Lower leg skin (tissue), 4 donors: ENCODE measurements around the gene HMGA1. TPM values are rescaled to one million over a fixed set of nuclear protein-coding genes. Genes with fewer than 3 reads are reported as not detected.

Source experiments
- DNase-seq, 2 donors: peaks; one replicate each; pipeline ENCODE4 v3.0.0-alpha.2; 2019; ENCODE audit warnings: low spot score in 2 of 2
- H3K4me3 ChIP-seq: fragments of 200-600 bp; sonication (generic); 2 replicates; pipeline ENCODE4 v1.5.1; 2017; ENCODE audit warnings: mild to moderate bottlenecking, low read depth; ENCODE audit not compliant: poor library complexity, severe bottlenecking
- CTCF ChIP-seq, 3 donors: fragments of 450-650 bp; IDR thresholded peaks; one replicate each; pipeline ENCODE4 v1.5.1; 2016; ENCODE audit warnings: antibody characterized with exemption in 3 of 3, mild to moderate bottlenecking in 3 of 3, moderate library complexity in 2 of 3
- POLR2A ChIP-seq, 2 donors: fragments of 450-650 bp; IDR thresholded peaks; one replicate each; pipeline ENCODE4 v1.6.1; 2016 to 2017; ENCODE audit warnings: antibody characterized with exemption in 2 of 2, mild to moderate bottlenecking in 1 of 2, moderate library complexity in 1 of 2
- WGBS, 2 donors: methylation state at CpG; one replicate each; pipeline ENCODE4 v1.1.5; 2018; 5-methylcytosine and 5-hydroxymethylcytosine counted together
- intact Hi-C: fragments of 100-400 bp; cut with DNase I; formaldehyde crosslinking; loops from one replicate; pipeline ENCODE4 v1.15.0; 2023; ENCODE audit warnings: low total_unique reads
- total RNA-seq, 4 donors: library from RNA; depleted of rRNA; stranded (reverse); fragments of >200 nt; gene quantifications; one replicate each; pipeline ENCODE4 v1.1.0, GENCODE V29; 2016

HMGA1 gene
- total RNA-seq, 4 donors from 2014 or later: 134 to 188 (median 167) TPM

- intact Hi-C loops: no loop called here
- 11 to 22% methylated on average over 34 to 46 of the region's 75 CpGs for WGBS, 2 donors
- peak overlapping the region; percentile 46 for H3K4me3 ChIP-seq
Measured at GRCh38 chr6:34235307-34236130, 1.2 kb upstream of the HMGA1 start.

GRCh38 chr6:34236131-34236442, 586 bp upstream of the HMGA1 start:
- intact Hi-C loops: no loop called here
- TF ChIP-seq POLR2A (IDR thresholded peaks at IDR 0.05): no peak
- no peak for TF ChIP-seq CTCF (IDR thresholded peaks at IDR 0.05)
- H3K4me3 ChIP-seq: peak overlapping the region; percentile 46
- WGBS, 2 donors: 18 to 36% methylated on average over 9 to 13 of the region's 13 CpGs
- peak; percentile 63 to 89 for DNase-seq

More at GRCh38 chr6:34235307-34236130, 1.2 kb upstream of the HMGA1 start:
- DNase-seq: peak in 1 of 2 donors; percentile 90
- TF ChIP-seq POLR2A (IDR thresholded peaks at IDR 0.05): no peak
- no peak for TF ChIP-seq CTCF (IDR thresholded peaks at IDR 0.05)

GRCh38 chr6:34237316-34237721, 646 bp downstream of the HMGA1 start:
- no peak for DNase-seq
- intact Hi-C loops: no loop called here
- WGBS, 2 donors: 0% methylated on average over 3 of the region's 78 CpGs; no CpG with 5 or more reads in 1 of the 2 donors
- no peak for TF ChIP-seq CTCF (IDR thresholded peaks at IDR 0.05)
- TF ChIP-seq POLR2A (IDR thresholded peaks at IDR 0.05): no peak
- H3K4me3 ChIP-seq: peak overlapping the region; percentile 46

GRCh38 chr6:34237722-34238584, 1.3 kb downstream of the HMGA1 start:
- 6 to 10% methylated on average over 52 to 64 of the region's 64 CpGs for WGBS, 2 donors
- peak overlapping the region; percentile 41 for H3K4me3 ChIP-seq
- intact Hi-C loops: no loop called here
- peak in 1 of 2 donors; percentile 88 for DNase-seq
- TF ChIP-seq CTCF (IDR thresholded peaks at IDR 0.05) (no peak), POLR2A (IDR thresholded peaks at IDR 0.05) (no peak)

GRCh38 chr6:34238585-34239499, 2.2 kb downstream of the HMGA1 start:
- peak in 1 of 2 donors; percentile 82 for DNase-seq
- no peak for TF ChIP-seq POLR2A (IDR thresholded peaks at IDR 0.05)
- no peak for TF ChIP-seq CTCF (IDR thresholded peaks at IDR 0.05)
- 60 to 62% methylated on average over 14 of the region's 14 CpGs for WGBS, 2 donors
- H3K4me3 ChIP-seq: no peak overlapping the region
- intact Hi-C loops: no loop called here
